ENCODE measurements around the gene KPNB1.

KPNB1 gene

DNA sequence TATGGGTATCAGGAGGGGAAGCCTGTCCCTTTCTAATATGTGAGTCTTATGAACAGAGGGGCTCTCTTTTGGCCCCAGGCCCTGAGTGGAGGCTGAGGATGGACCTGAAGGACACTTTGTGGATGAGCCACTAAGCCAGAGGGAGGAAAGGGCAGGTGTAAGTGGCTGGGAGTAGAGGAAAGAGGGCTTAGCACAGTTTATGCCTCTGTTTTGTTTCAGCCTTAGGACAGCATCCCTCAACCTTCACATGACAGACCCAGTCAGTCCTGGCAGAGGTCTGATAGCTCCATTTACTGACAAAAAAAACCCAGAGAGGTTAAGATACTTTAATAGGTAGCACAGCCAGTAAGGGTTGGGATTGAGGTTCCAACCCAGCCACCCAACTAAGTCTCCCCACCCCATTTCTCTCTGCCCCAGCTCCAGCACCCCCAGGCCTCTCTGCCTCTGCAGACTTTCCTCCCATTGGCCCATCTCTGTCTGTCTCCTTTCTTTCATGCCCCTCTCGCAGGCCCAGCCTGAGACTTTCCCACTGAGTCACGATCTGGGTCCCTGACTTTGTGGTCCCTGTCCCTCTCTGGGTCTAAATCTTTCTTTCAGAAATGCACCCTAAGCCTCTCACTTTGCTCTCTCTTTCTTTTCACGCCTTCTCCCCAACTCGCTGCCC, 78.6 kb downstream of the KPNB1 start:
- no peak for DNase-seq (ENCODE audit: low read depth)
- no peak overlapping the region for H3K4me3 ChIP-seq (replicated peaks; ENCODE audit: low read depth, low read length)
- TF ChIP-seq, protein P1, sequence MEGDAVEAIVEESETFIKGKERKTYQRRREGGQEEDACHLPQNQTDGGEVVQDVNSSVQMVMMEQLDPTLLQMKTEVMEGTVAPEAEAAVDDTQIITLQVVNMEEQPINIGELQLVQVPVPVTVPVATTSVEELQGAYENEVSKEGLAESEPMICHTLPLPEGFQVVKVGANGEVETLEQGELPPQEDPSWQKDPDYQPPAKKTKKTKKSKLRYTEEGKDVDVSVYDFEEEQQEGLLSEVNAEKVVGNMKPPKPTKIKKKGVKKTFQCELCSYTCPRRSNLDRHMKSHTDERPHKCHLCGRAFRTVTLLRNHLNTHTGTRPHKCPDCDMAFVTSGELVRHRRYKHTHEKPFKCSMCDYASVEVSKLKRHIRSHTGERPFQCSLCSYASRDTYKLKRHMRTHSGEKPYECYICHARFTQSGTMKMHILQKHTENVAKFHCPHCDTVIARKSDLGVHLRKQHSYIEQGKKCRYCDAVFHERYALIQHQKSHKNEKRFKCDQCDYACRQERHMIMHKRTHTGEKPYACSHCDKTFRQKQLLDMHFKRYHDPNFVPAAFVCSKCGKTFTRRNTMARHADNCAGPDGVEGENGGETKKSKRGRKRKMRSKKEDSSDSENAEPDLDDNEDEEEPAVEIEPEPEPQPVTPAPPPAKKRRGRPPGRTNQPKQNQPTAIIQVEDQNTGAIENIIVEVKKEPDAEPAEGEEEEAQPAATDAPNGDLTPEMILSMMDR (IDR thresholded peaks at IDR 0.05; ENCODE audit: low read length, missing control alignments), result no peak

DNA sequence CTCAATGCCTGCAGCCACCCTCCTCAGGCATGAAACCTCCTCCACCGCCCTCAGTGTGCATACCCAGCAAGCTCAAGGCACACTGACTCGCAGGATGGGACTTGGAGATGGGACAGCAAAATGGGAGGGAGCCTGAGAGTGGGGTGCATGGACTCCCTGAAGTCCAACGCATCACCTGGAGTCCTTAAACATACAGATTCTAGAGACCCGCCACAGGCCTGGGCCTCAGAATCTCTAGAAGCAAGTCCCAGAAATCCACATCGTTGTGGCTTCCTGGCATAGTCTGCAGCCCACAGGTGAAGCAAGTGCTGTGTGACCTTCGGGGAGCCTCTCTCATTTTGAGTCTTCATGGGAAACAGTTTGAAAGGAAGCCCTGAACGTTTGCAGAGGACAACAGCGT, 79.8 kb downstream of the KPNB1 start:
- TF ChIP-seq, protein P1 (IDR thresholded peaks at IDR 0.05; ENCODE audit: low read length, missing control alignments), result no peak
- DNase-seq (ENCODE audit: low read depth), result no peak
- H3K4me3 ChIP-seq (replicated peaks; ENCODE audit: low read depth, low read length), result no peak overlapping the region

DNA sequence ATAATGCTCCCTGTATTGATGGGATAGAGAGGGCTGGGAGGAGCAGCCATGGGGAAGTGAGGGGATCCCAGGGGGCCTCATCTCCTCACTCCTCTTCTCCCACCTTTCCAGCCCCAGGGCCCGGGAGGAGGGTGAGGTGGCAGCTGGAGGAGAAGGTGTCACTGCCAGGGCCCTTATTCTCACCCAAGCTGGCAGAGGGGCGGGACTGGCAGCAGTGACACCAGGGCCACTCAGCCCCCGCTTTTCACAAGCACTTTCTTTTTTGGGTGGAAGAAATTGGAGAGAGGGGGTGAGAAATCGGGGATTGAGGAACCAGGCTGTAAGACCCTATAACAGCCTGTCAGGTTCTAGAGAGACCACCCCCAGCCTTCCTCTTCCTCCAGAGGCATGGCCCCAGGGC, 81.0 kb downstream of the KPNB1 start:
- TF ChIP-seq, protein P1 (IDR thresholded peaks at IDR 0.05; ENCODE audit: low read length, missing control alignments), result no peak
- no peak for DNase-seq (ENCODE audit: low read depth)
- no peak overlapping the region for H3K4me3 ChIP-seq (replicated peaks; ENCODE audit: low read depth, low read length)

DNA sequence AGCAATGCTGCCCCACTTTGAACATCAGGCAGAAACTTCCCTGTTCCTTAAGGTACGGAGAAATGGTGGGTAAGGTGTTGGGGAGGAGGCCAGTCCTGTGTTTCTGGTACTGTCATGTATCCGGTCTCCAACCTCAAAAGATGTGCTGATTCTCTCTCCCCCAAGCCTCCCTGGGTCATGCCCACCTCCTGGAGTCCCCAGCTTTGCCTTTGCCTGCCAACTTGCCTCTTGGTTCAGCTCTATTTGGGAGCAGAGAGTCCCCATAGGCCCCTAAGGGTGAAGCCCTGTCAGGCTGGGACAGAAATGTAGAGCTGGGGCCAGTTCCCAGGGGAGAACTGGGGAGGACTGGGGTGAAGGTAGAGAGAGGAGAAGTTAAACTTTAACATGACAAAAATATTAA, 81.7 kb downstream of the KPNB1 start:
- H3K4me3 ChIP-seq (replicated peaks; ENCODE audit: low read depth, low read length), result no peak overlapping the region
- DNase-seq (ENCODE audit: low read depth), result no peak
- TF ChIP-seq, protein P1 (IDR thresholded peaks at IDR 0.05; ENCODE audit: low read length, missing control alignments), result no peak

DNA sequence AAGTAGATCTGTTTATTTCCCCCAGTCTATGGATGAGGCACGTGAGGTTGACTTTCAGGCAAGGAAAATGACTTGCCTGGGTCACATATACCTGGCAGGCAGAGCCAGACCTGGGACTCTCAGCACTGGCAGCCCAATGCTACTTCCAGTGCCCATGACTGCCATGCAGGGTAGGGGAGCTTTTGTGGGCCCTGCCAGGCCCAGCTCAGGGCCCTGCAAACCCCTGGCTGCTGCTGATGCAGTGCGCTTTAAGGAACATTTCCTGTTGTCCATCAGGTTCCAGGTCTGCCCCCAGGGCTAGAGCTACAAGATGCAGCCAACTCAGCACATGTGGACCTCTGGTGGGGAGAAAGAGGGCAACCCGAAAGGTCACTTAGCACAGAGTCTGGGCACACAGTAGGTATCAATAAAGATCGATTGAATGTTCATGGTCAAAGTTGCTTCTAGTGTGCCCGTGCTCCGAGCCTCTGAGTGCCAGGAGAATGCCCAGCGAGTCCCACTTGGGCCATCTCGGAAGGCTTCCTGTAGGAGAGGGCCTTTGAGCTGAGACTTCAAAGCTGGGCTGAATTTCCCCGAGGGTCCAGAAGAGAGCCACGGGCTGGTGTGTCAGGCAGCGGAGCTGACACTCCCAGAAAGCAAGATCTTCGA, 82.8 kb downstream of the KPNB1 start:
- H3K4me3 ChIP-seq (replicated peaks; ENCODE audit: low read depth, low read length), result no peak overlapping the region
- TF ChIP-seq, protein P1 (IDR thresholded peaks at IDR 0.05; ENCODE audit: low read length, missing control alignments), result no peak
- DNase-seq (ENCODE audit: low read depth), result no peak

DNA sequence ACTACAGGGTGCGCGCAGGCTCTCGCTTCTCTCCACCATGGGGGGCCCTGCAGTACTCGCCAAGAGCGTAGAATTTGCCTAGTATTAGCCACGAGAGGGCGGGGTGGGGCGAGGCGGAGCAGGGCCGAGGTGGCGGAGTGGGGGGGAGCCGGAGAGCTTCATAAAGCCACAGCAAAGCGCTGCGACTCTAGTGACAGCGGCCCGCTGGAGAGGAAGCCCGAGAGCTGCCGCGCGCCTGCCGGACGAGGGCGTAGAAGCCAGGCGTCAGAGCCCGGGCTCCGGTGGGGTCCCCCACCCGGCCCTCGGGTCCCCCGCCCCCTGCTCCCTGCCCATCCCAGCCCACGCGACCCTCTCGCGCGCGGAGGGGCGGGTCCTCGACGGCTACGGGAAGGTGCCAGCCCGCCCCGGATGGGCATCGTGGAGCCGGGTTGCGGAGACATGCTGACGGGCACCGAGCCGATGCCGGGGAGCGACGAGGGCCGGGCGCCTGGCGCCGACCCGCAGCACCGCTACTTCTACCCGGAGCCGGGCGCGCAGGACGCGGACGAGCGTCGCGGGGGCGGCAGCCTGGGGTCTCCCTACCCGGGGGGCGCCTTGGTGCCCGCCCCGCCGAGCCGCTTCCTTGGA, 83.4 kb downstream of the KPNB1 start, which contains the start of gene TBX21:
Gene TBX21, plus strand, starts transcription at position 190 of the 627 bp plus-strand sequence. Its CDS starts 219 bp downstream, at position 409.
- no peak for DNase-seq (ENCODE audit: low read depth)
- TF ChIP-seq, protein P1 (IDR thresholded peaks at IDR 0.05; ENCODE audit: low read length, missing control alignments), result no peak
- H3K4me3 ChIP-seq (replicated peaks; ENCODE audit: low read depth, low read length), result no peak within 1 kb of the TSS

Data from fibroblast of pulmonary artery (primary cell).